Natural killer cell (primary cell): ENCODE measurements around the gene ABCA2. TPM values are rescaled to one million over a fixed set of nuclear protein-coding genes. Genes with fewer than 3 reads are reported as not detected.

Source experiments
- ATAC-seq, 3 donors: fragments of 150-1000 bp in 2 of 3; fragments of 200-7000 bp in 1 of 3; cut with Tn5 transposase; 1 replicate in 1 of 3; 2 replicates in 2 of 3; pipeline ENCODE4 v1.10.0; 2021; ENCODE audit warnings: mild to moderate bottlenecking in 2 of 3, moderate library complexity in 2 of 3
- DNase-seq, 2 donors: peaks; one replicate each; pipeline versions ENCODE4 v3.0.0 to v3.0.0-alpha.2; 2013 to 2021; ENCODE audit warnings: mixed read lengths in 1 of 2
- H3K27ac ChIP-seq: one replicate; pipeline ENCODE4 v1.5.1; 2013; ENCODE audit warnings: mild to moderate bottlenecking, low read length
- H3K27me3 ChIP-seq: one replicate; pipeline ENCODE4 v1.6.1; 2013; ENCODE audit warnings: low read length; ENCODE audit not compliant: control insufficient read depth, insufficient read depth
- H3K36me3 ChIP-seq: one replicate; pipeline ENCODE4 v1.6.1; 2013; ENCODE audit warnings: low read length; ENCODE audit not compliant: control insufficient read depth, insufficient read depth
- H3K4me1 ChIP-seq: one replicate; pipeline ENCODE4 v1.6.1; 2013; ENCODE audit warnings: low read length; ENCODE audit not compliant: control insufficient read depth, insufficient read depth
- H3K4me3 ChIP-seq: one replicate; pipeline ENCODE4 v1.5.1; 2013; ENCODE audit warnings: low read length
- H3K9me3 ChIP-seq: one replicate; pipeline ENCODE4 v1.6.1; 2013; ENCODE audit warnings: low read length; ENCODE audit not compliant: control insufficient read depth, insufficient read depth
- H3K27ac Mint-ChIP-seq, 2 donors: one replicate each; pipeline ENCODE4 v1.8.0; 2022; ENCODE audit warnings: mild to moderate bottlenecking in 2 of 2, mixed read lengths in 2 of 2, moderate library complexity in 1 of 2
- H3K27me3 Mint-ChIP-seq, 2 donors: one replicate each; pipeline ENCODE4 v1.8.0; 2022; ENCODE audit warnings: low read depth in 2 of 2, mixed read lengths in 2 of 2
- H3K36me3 Mint-ChIP-seq: one replicate; pipeline ENCODE4 v1.8.0; 2022; ENCODE audit warnings: mixed read lengths
- H3K4me1 Mint-ChIP-seq, 2 donors: one replicate each; pipeline ENCODE4 v1.8.0; 2022; ENCODE audit warnings: mixed read lengths in 2 of 2
- H3K4me3 Mint-ChIP-seq: one replicate; pipeline ENCODE4 v1.8.0; 2022; ENCODE audit warnings: mild to moderate bottlenecking, moderate library complexity, mixed read lengths
- H3K9me3 Mint-ChIP-seq, 2 donors: one replicate each; pipeline ENCODE4 v1.8.0; 2022; ENCODE audit warnings: mixed read lengths in 2 of 2
- WGBS: methylation state at CpG from one replicate; pipeline ENCODE4 v1.1.7; 2013; ENCODE audit warnings: missing lambda C conversion rate; ENCODE audit not compliant: insufficient coverage; 5-methylcytosine and 5-hydroxymethylcytosine counted together
- intact Hi-C: fragments of 100-400 bp; cut with micrococcal nuclease; formaldehyde crosslinking; loops from one replicate; pipeline ENCODE4 v1.14.2; 2022
- total RNA-seq, 4 donors: library from RNA; stranded (reverse); fragments of 120-200 nt in 1 of 4; gene quantifications; one replicate each; pipeline versions ENCODE4 v1.2.3 to v1.2.4, GENCODE V29; 2013 to 2022
- TF ChIP-seq, protein P1 (sequence below): fragments of 200-600 bp; IDR thresholded peaks from one replicate; pipeline ENCODE4 v1.8.0; 2022; ENCODE audit warnings: antibody characterized with exemption

Gene ABCA2
- total RNA-seq, 3 donors from 2014 or later (not counting 1 experiment from before 2014, with no cell fraction given), result 356 to 416 (median 357) TPM

DNA sequence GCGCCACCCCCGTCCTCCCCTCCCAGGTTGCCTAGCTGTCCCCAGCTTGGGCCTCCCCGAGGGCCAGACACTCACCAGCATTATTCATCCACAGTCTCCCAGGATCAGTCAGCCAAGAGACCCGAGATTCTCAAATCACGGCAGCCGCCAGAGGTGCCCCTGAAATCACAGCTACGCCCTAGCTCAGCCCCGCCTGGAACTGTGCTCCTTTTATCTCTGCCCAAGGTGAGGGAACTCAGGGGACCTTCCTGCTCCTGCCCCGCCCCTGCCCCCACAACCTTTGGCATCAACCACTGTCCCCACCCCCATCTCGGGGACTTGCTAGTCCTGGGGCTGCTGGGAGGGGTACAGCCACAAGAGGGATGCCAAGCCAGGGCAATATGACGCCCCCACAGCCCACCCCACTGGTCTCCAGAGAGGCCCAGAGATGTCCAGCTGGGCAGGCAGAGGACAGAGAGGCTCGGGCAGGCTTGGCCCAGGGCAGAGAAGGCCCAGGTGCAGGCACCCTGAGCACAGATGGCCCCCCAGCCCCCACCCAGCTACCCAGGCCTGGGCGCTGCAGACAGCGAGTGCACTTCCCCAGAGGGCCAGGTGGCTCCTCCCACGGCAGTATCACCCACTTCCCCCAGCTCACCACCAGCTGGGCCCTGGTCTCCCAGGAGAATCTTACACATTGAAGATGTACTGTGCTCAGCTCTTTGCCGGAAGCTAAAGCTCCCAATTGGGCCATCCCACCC is 4.0 kb upstream of the ABCA2 start, which contains the start of gene FUT7:
Gene FUT7 (minus strand): TSS at position 185 of the 737 bp plus-strand sequence. CDS start 97 bp downstream, at position 88.
- peak within 1 kb of the TSS; percentile 73 for H3K27ac ChIP-seq

DNA sequence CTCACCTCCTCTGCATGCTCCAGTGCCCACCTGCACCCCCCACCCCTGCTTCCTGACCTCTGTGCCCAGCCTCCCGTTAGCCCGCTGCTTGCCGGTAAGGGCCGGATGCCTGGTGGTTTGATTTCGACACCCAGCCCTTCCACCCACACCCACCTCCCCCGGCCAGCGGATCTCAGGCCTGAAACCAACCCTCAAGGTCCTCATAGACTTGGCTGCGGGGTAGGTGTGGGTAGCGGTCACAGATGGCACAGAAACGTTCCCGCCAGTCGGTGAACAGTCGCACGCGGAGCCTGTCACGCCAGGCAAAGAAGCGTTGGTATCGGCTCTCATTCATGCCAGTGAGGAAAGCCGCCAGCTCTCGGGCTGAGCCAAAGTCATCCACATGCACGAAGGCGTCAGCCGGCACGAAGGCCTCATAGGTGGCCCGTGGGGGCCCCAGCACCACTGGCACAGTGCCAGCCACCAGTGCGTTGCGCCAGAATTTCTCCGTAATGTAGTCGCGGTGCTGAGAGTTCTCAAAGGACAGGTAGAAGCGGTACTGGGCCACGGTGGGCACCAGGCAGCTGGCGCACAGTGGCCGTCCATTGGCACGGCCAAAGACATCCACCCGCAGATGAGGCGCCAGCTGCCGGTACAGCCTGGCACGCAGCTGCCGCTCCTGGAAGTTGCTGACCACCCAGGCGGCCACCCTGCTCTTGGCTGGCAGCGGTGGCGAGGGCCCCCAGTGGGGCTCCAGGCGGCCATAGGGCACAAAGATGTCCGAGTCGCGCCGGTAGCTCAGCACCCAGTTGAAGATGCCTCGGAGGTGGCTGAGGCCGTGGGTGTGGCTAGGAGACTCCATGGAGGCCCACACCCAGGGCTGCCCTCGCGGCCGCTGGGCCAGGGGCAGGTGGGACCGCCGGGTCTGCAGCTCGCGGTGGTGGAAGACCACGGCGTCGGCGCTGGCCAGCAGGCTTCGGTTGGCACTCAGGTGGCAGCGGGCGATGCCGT is 2.8 kb upstream of the ABCA2 start:
- peaks cover 44 to 79% of the 10 kb centered on the region in 2 donors for H3K4me1 Mint-ChIP-seq
- DNase-seq (peak; percentile 56 to 67), ATAC-seq (peak; percentile 4 to 23 (median 23))
- peak overlapping the region; percentile 73 for H3K27ac ChIP-seq
- H3K4me3 ChIP-seq, result peak overlapping the region; percentile 68
- H3K27ac Mint-ChIP-seq, result peak overlapping the region; percentile 88 to 91
- peak overlapping the region; percentile 85 for H3K4me3 Mint-ChIP-seq
- no peaks in the 10 kb centered on the region for H3K36me3 ChIP-seq
- H3K27me3 Mint-ChIP-seq, result no peaks in the 10 kb centered on the region
- peaks cover 92% of the 10 kb centered on the region for H3K4me1 ChIP-seq
- WGBS, result 46% methylated on average over 63 of the region's 65 CpGs
- no peaks in the 10 kb centered on the region for H3K27me3 ChIP-seq
- intact Hi-C loops, result no loop called here
- TF ChIP-seq, protein P1, sequence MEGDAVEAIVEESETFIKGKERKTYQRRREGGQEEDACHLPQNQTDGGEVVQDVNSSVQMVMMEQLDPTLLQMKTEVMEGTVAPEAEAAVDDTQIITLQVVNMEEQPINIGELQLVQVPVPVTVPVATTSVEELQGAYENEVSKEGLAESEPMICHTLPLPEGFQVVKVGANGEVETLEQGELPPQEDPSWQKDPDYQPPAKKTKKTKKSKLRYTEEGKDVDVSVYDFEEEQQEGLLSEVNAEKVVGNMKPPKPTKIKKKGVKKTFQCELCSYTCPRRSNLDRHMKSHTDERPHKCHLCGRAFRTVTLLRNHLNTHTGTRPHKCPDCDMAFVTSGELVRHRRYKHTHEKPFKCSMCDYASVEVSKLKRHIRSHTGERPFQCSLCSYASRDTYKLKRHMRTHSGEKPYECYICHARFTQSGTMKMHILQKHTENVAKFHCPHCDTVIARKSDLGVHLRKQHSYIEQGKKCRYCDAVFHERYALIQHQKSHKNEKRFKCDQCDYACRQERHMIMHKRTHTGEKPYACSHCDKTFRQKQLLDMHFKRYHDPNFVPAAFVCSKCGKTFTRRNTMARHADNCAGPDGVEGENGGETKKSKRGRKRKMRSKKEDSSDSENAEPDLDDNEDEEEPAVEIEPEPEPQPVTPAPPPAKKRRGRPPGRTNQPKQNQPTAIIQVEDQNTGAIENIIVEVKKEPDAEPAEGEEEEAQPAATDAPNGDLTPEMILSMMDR, result no peak
- H3K36me3 Mint-ChIP-seq, result no peaks in the 10 kb centered on the region
- H3K9me3 Mint-ChIP-seq, result no peaks in the 10 kb centered on the region
- H3K9me3 ChIP-seq, result no peaks in the 10 kb centered on the region

More for the DNA sequence above, 4.0 kb upstream of the ABCA2 start, which contains the start of gene FUT7:
- Histone ChIP-seq H3K36me3 (no peaks in the 10 kb centered on the region), H3K9me3 (no peaks in the 10 kb centered on the region), H3K4me3 (peak within 1 kb of the TSS; percentile 68), H3K27me3 (no peaks in the 10 kb centered on the region), H3K4me1 (peaks cover 79% of the 10 kb centered on the region)
- no peaks in the 10 kb centered on the region for H3K36me3 Mint-ChIP-seq
- 17% methylated on average over 16 of the region's 16 CpGs for WGBS
- intact Hi-C loops, result no loop called here
- ATAC-seq (no peak), DNase-seq (peak in 1 of 2 donors; percentile 63)
- no peaks in the 10 kb centered on the region for H3K9me3 Mint-ChIP-seq
- H3K4me1 Mint-ChIP-seq, result peaks cover 39 to 67% of the 10 kb centered on the region in 2 donors
- peak within 1 kb of the TSS; percentile 85 for H3K4me3 Mint-ChIP-seq
- H3K27me3 Mint-ChIP-seq, result no peaks in the 10 kb centered on the region
- TF ChIP-seq, protein P1, result no peak
- H3K27ac Mint-ChIP-seq, result peak within 1 kb of the TSS; percentile 88 to 91

DNA sequence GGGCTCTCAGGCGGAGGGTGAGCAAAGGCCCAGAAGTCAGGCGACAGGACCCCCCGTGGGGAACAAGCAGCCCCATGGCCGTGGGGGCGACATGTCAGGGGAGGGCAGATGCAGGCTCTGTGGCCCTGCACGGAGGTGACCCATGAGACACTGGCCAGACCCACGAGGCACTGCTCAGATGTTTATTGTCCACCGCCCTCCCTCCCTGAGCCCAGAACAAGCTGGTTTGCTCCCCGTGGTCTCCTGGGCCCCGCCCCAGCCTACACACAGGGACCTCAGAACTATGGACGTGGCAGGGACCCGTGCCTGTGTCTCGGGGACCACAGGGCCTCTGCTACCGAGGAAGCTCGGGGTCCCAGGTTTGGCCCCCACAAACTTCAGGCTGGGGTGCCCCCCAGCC is 2.0 kb upstream of the ABCA2 start:
- ATAC-seq (no peak), DNase-seq (peak in 1 of 2 donors; percentile 44)
- Histone ChIP-seq H3K4me1 (peaks cover 92% of the 10 kb centered on the region), H3K27me3 (no peaks in the 10 kb centered on the region), H3K4me3 (peak overlapping the region; percentile 68), H3K36me3 (no peaks in the 10 kb centered on the region), H3K9me3 (no peaks in the 10 kb centered on the region), H3K27ac (peak overlapping the region; percentile 73)
- peak overlapping the region; percentile 91 for H3K4me3 Mint-ChIP-seq
- WGBS, result 15% methylated on average over 15 of the region's 15 CpGs
- no peaks in the 10 kb centered on the region for H3K9me3 Mint-ChIP-seq
- TF ChIP-seq, protein P1, result no peak
- peaks cover 39 to 75% of the 10 kb centered on the region in 2 donors for H3K4me1 Mint-ChIP-seq
- no peaks in the 10 kb centered on the region for H3K27me3 Mint-ChIP-seq
- intact Hi-C loops, result no loop called here
- H3K27ac Mint-ChIP-seq, result peak overlapping the region; percentile 88 to 91
- no peaks in the 10 kb centered on the region for H3K36me3 Mint-ChIP-seq
